T47D (cell line): Measurements from ENCODE around the gene SPRED3.

ENCODE experiments used
- DNase-seq, 2 experiments: peaks; one replicate each; pipeline versions ENCODE4 v3.0.0 to v3.0.0-alpha.2; 2011 to 2012; ENCODE audit warnings: low read depth in 1 of 2, low spot score in 1 of 2
- JUND ChIP-seq: IDR thresholded peaks from 2 replicates; pipeline ENCODE4 v1.6.1; 2012; ENCODE audit warnings: low read depth
- in situ Hi-C: cut with HindIII; loops from 2 replicates; pipeline ENCODE4 v1.10.0; 2016; ENCODE audit warnings: low sequenced_read_pairs, low pct_unique_long_range_greater_than_20kb

SPRED3 gene

GRCh38 chr19:38377052-38377451 is 11.4 kb upstream of the SPRED3 start:
- in situ Hi-C loops: no loop called here
- no peak for DNase-seq
- TF ChIP-seq JUND: no peak

GRCh38 chr19:38378866-38379265 is 9.6 kb upstream of the SPRED3 start:
- TF ChIP-seq JUND: no peak
- no peak for DNase-seq
- in situ Hi-C loops: no loop called here

- no peak for TF ChIP-seq JUND
- in situ Hi-C loops: no loop called here
- DNase-seq: no peak
Observed at GRCh38 chr19:38381138-38381537, 7.4 kb upstream of the SPRED3 start.

- in situ Hi-C loops: no loop called here
- no peak for DNase-seq
- no peak for TF ChIP-seq JUND
Observed at GRCh38 chr19:38383184-38383583, 5.3 kb upstream of the SPRED3 start.

GRCh38 chr19:38383743-38384142 is 4.8 kb upstream of the SPRED3 start:
- no peak for TF ChIP-seq JUND
- DNase-seq: no peak
- in situ Hi-C loops: no loop called here

- TF ChIP-seq JUND: no peak
- DNase-seq: peak in 1 of 2 experiments; percentile 54
- in situ Hi-C loops: no loop called here
Observed at GRCh38 chr19:38384209-38385027, 4.1 kb upstream of the SPRED3 start.

- TF ChIP-seq JUND: no peak
- in situ Hi-C loops: no loop called here
Observed at GRCh38 chr19:38385057-38385803, 3.3 kb upstream of the SPRED3 start.

GRCh38 chr19:38385804-38386257 is 2.7 kb upstream of the SPRED3 start:
- TF ChIP-seq JUND: no peak
- in situ Hi-C loops: no loop called here
- DNase-seq: no peak

More at GRCh38 chr19:38385057-38385803, 3.3 kb upstream of the SPRED3 start:
- DNase-seq: no peak

GRCh38 chr19:38386300-38386970 is 2.1 kb upstream of the SPRED3 start:
- in situ Hi-C loops: no loop called here
- no peak for DNase-seq
- no peak for TF ChIP-seq JUND

GRCh38 chr19:38386971-38387549 is 1.4 kb upstream of the SPRED3 start:
- no peak for DNase-seq
- TF ChIP-seq JUND: no peak
- in situ Hi-C loops: no loop called here

- peak; percentile 96 to 97 for DNase-seq
- no peak for TF ChIP-seq JUND
- in situ Hi-C loops: no loop called here
Observed at GRCh38 chr19:38387550-38388348, 748 bp upstream of the SPRED3 start, which contains the start of gene GGN. Gene GGN, minus strand, starts transcription at chr19:38388034. Its CDS starts 773 bp downstream, at chr19:38387261.
